SJSA1 (cell line): ENCODE measurements around the gene ATG5. TPM values are rescaled to one million over a fixed set of nuclear protein-coding genes. Genes with fewer than 3 reads are reported as not detected.

ENCODE experiments used
- DNase-seq, 2 experiments: peaks; one replicate each; pipeline ENCODE4 v3.0.0-alpha.2; 2015 to 2020; ENCODE audit warnings: low spot score in 2 of 2, low read depth in 1 of 2
- H3K27ac ChIP-seq: fragments of 250-450 bp; sonication (Bioruptor Pico); 2 replicates; pipeline ENCODE4 v1.5.1; 2020; ENCODE audit warnings: mild to moderate bottlenecking, moderate library complexity
- H3K27me3 ChIP-seq: fragments of 250-450 bp; sonication (Bioruptor Pico); replicated peaks from 2 replicates; pipeline ENCODE4 v1.5.1; 2020; ENCODE audit warnings: mild to moderate bottlenecking, moderate library complexity
- H3K36me3 ChIP-seq: fragments of 250-450 bp; sonication (Bioruptor Pico); 2 replicates; pipeline ENCODE4 v1.5.1; 2020; ENCODE audit warnings: mild to moderate bottlenecking
- H3K4me1 ChIP-seq: fragments of 250-450 bp; sonication (Bioruptor Pico); replicated peaks from 2 replicates; pipeline ENCODE4 v1.6.1; 2021; ENCODE audit warnings: mild to moderate bottlenecking
- H3K4me3 ChIP-seq: fragments of 250-450 bp; sonication (Bioruptor Pico); 2 replicates; pipeline ENCODE4 v1.5.1; 2020; ENCODE audit warnings: mild to moderate bottlenecking
- H3K9me3 ChIP-seq: fragments of 250-450 bp; sonication (Bioruptor Pico); replicated peaks from 2 replicates; pipeline ENCODE4 v1.5.1; 2020; ENCODE audit warnings: mild to moderate bottlenecking
- total RNA-seq: library from RNA; depleted of rRNA; stranded (reverse); fragments of >200 nt; shearing (Covaris generic); gene quantifications from 2 replicates; pipeline ENCODE4 v1.2.3, GENCODE V29; 2014

The ATG5 gene
- total RNA-seq, 1 experiment from 2014 or later: 68.7 TPM

DNA sequence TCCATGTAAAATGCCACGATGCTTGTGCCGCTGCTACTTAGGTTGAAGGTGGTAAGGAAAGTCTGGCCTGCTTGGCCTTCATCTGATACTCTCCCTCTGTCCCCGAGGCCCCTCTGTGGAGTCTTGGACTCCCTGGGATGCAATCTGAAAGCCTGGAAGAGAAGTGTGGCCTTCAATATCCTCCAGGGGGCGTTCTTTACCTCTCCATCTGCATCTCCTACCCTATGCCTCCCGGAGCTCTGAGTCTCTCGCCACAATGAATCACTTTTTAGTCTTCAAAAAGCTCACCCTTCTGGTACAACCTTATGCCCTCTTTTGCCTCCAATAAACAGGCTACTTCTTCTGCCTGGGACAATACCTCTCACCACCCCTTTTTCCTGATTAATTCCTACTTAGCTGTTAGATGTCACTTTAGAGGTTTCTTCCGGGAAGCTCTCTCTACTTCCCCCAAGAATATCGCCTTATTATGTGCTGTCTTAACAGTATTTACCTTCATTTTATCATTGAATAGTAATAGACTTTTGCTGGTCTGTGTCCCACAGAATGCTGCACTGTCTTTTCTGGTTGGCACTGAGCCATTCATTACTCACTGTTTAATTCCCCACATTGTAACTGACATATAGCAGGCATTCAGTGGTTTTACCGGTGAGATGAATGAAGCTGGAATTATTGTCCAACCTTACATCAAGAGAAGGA lies 13.9 kb upstream of the ATG5 start:
- Histone ChIP-seq H3K27me3 (no peaks in the 10 kb centered on the region), H3K36me3 (no peaks in the 10 kb centered on the region), H3K4me3 (no peak overlapping the region), H3K9me3 (no peaks in the 10 kb centered on the region), H3K27ac (peak overlapping the region; percentile 18; the same call in 1 of the 2 replicates), H3K4me1 (peaks cover 13% of the 10 kb centered on the region)
- peak; percentile 69 to 71 for DNase-seq

DNA sequence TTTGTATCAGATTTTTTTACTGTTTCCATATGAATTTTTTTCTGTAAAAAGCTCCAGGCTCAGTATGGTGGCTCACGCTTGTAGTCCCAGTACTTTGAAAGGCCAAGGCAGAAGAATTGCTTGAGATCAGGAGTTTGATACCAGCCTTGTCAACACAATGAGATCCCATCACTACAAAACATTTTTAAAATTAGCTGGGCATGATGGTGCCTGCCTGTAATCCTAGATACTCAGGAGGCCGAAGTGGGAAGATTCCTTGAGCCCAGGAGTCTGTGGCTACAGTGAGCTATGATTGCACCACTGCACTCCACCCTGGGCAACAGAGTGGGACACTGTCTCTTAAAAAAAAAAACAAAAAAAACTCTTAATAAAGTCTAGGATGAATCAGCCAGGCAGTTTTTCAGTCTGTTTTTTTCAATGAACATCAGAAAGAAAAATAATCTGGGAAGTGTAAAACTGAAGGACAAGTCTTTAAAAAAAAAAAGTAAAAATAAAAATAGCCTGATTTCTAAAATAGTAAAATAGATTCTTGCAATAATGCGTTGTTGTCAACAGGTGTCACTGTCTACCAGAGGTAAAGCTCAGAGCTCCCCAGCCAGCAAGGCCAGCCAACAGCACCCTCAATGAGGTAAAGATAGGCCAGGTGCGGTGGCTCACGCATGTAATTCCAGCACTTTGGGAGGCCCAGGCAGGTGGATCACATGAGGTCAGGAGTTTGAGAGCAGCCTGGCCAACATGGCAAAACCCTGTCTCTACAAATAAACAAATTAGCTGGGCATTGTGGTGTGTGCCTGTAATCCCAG lies 9.3 kb upstream of the ATG5 start:
- H3K36me3 ChIP-seq: no peaks in the 10 kb centered on the region
- H3K9me3 ChIP-seq: 0 out of 2 replicates have a peak, but pooled peaks cover 4% of the 10 kb centered on the region
- H3K4me3 ChIP-seq: no peak overlapping the region
- DNase-seq: peak in 1 of 2 experiments; percentile 46
- H3K27ac ChIP-seq: no peak overlapping the region
- H3K27me3 ChIP-seq: no peaks in the 10 kb centered on the region; the same call in 1 of the 2 replicates
- H3K4me1 ChIP-seq: peaks cover 5% of the 10 kb centered on the region

DNA sequence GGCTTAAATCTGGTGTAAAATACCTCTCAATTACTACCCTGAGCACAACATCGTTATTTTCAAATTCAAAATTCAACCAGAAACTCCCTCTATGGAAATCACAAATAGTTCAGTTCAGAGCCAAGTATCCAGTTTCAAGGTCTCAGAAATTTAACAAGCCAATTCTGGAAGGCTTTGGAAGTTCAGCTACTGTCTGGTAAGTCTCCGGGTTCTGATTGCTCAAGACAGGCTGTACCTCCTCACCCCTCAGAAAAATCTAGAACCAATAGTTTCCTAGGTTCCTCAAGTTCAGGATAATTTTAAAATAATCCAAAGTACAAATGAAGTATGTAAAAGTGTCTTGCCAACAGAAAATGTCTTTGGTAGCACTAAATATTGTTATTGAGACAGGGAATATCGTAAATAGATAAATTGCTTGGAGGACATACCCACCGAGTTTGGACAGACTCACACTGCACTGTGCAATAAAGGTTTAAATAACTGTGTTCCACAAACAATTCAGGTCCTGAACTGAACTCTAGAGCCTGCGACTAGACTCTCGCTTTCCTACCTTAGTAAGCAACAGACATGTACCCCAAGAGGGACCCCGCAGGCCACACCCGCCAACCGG lies 729 bp downstream of the ATG5 start:
- no peak for DNase-seq
- Histone ChIP-seq H3K9me3 (no peaks in the 10 kb centered on the region), H3K36me3 (0 out of 2 replicates have a peak, but pooled peaks cover 10% of the 10 kb centered on the region), H3K4me1 (peaks cover 12% of the 10 kb centered on the region), H3K27me3 (no peaks in the 10 kb centered on the region), H3K4me3 (peak overlapping the region; percentile 74), H3K27ac (peak overlapping the region; percentile 65)

DNA sequence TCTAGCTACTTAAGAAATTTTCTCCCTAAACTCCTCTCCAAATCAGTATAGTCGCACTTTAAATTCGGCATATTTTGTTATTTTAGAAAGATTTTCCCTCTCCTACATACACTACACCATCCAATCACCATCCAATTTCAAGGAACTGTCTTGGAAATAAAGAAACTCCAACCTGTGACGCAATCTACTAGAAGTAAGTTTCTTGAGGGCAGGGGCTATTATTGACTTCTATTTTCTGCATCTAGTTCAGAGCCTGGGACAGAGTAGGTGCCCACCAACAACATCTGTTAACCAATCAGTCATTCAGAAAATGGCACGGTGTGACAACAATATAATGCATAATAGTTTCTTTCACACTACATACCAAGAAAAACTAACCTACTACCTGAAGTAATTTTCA lies 3.6 kb downstream of the ATG5 start:
- Histone ChIP-seq H3K4me1 (peaks cover 20% of the 10 kb centered on the region), H3K9me3 (no peaks in the 10 kb centered on the region), H3K36me3 (0 out of 2 replicates have a peak, but pooled peaks cover 10% of the 10 kb centered on the region), H3K27me3 (no peaks in the 10 kb centered on the region), H3K27ac (no peak overlapping the region), H3K4me3 (no peak overlapping the region)
- no peak for DNase-seq

DNA sequence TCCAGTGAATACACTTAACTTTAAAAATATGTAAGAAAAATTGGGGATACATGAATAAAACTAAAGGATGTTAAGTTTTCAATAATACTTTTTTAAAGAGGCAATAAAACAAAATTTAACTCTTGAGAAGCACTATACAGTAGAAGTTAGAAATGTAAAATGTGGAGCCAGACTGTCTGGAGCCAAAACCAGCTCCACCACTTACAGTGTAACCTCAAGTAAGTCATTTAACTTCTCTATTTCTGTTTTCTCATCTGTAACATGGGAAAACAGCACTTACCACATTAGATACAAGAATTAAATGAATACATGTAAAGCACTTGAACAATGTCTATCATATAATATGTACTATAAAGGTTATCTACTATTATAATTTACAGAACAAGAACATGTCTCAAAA lies 6.7 kb downstream of the ATG5 start:
- no peaks in the 10 kb centered on the region for H3K9me3 ChIP-seq
- no peaks in the 10 kb centered on the region for H3K27me3 ChIP-seq
- peaks cover 8% of the 10 kb centered on the region for H3K4me1 ChIP-seq
- peaks cover 22% of the 10 kb centered on the region for H3K36me3 ChIP-seq
- DNase-seq: no peak
- no peak overlapping the region for H3K4me3 ChIP-seq
- H3K27ac ChIP-seq: no peak overlapping the region

DNA sequence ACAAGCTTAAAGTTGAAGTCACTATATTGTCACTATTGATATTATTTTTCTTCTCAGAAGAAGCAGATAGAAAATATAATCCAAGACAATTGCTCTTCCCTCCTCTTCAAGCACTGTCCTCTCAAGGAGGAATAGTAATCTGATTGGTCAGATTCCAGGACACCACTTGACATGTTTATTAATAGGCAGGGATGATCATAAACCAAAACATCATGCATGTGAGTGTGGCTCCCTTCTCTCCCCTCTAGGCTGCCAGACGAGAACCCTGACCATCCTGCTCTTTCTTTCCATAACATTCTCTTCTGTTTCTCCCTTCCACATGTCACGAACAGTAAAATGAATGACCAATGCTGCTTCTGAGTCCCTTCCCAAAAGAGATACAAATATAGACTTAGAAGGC lies 7.5 kb downstream of the ATG5 start:
- H3K36me3 ChIP-seq: peaks cover 30% of the 10 kb centered on the region
- H3K27me3 ChIP-seq: no peaks in the 10 kb centered on the region
- no peak overlapping the region for H3K27ac ChIP-seq
- no peaks in the 10 kb centered on the region for H3K9me3 ChIP-seq
- no peak for DNase-seq
- peaks cover 9% of the 10 kb centered on the region; the same call in 1 of the 2 replicates for H3K4me1 ChIP-seq
- no peak overlapping the region for H3K4me3 ChIP-seq

DNA sequence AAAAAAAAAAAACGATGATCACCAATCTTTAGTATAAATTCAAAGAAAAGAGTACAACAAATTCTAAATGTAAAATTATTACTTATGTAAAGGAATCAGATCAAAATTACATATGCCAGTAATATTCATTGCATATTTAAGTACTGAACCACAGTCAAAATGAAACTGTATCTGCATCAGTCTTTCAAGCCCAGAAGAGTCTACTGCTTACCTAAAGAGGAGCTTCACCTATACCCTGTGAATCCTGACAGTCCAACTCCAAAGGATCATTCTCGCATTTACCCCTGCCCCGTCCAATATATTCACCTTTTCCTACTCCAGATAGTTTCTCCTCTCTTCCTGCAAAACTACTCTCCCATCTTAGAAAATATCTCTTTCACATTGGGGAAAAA lies 9.2 kb downstream of the ATG5 start:
- Histone ChIP-seq H3K27ac (no peak overlapping the region), H3K9me3 (no peaks in the 10 kb centered on the region), H3K4me1 (peaks cover 14% of the 10 kb centered on the region), H3K27me3 (no peaks in the 10 kb centered on the region), H3K36me3 (peaks cover 30% of the 10 kb centered on the region), H3K4me3 (no peak overlapping the region)
- no peak for DNase-seq

DNA sequence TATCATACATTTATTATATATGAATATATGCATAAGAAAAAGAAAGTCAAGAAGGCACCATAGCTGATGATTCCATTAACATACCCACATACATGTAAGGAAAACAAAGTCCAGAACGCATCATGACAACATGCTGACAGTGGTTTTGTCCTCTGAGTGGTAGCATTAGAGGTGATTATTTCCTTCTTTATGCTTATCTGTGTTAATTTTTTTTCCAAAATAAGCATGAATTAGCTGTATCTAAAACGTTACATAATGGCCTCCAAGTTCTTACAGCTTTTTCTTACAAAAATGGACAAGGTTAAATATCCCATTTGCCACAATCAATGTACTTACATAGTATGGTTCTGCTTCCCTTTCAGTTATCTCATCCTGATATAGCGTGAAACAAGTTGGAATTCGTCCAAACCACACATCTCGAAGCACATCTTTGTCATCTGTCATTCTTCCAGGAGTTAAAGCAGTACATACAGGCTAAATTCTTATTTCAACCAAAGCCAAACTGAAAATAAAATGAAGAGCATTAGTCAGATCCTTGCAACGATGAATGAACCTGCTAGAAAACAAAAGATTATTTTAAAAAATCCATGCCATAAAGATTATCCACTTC lies 9.7 kb downstream of the ATG5 start:
- H3K4me3 ChIP-seq: no peak overlapping the region
- H3K27ac ChIP-seq: no peak overlapping the region
- H3K9me3 ChIP-seq: no peaks in the 10 kb centered on the region
- peaks cover 19% of the 10 kb centered on the region for H3K4me1 ChIP-seq
- H3K27me3 ChIP-seq: no peaks in the 10 kb centered on the region
- DNase-seq: no peak
- H3K36me3 ChIP-seq: peaks cover 34% of the 10 kb centered on the region

DNA sequence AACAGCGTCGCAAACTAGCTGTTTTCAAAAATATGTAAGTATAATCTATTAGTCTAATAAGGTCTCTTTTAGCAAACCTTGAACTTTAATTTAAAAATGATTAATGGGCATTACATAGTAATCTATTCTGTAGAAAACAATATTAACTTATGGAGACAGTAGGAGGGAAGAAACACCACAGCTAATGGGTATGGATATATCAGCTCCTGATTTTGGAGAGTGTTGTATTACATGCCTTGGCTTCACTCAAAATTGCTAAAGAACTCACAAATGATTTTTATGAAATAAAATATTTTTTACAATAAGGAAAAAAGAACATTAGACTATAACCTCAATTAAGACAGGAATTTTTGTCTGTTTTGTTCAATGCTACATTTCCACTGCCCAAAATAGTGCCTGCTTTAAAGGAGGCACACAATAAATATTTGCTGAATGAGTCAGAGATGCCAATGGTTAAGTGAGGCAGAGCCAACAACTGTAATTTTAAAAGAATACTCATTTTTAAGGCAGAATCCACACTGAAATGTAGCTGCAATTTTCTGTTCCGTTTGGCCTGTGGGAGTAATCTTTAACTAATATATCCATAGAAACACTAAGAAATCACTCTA lies 15.7 kb downstream of the ATG5 start:
- Histone ChIP-seq H3K27ac (peak overlapping the region; percentile 70), H3K27me3 (no peaks in the 10 kb centered on the region), H3K4me3 (no peak overlapping the region), H3K4me1 (peaks cover 34% of the 10 kb centered on the region), H3K9me3 (no peaks in the 10 kb centered on the region), H3K36me3 (peaks cover 50% of the 10 kb centered on the region)
- DNase-seq: peak in 1 of 2 experiments; percentile 71

DNA sequence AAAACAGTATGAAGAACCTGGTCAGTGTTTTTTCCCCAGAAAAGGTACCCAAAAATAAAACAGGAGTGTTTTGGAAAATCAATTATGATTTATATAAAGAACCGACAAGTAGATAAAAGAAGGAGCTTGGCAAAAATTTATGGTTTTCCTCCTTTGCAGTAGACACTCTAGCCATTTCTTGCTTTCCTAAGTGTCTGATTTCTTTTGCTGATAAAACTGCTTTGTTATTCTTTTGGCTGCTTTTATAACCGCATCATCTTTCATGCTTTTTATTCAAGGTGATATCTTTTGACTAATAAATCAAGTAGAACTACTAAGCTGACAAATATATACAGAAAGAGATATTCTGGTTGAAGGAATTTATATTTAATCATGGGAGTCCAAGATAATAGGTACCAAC lies 16.6 kb downstream of the ATG5 start:
- peaks cover 45% of the 10 kb centered on the region for H3K36me3 ChIP-seq
- peak overlapping the region; percentile 70 for H3K27ac ChIP-seq
- H3K4me1 ChIP-seq: peaks cover 34% of the 10 kb centered on the region
- no peaks in the 10 kb centered on the region for H3K27me3 ChIP-seq
- no peak for DNase-seq
- no peaks in the 10 kb centered on the region for H3K9me3 ChIP-seq
- H3K4me3 ChIP-seq: no peak overlapping the region

DNA sequence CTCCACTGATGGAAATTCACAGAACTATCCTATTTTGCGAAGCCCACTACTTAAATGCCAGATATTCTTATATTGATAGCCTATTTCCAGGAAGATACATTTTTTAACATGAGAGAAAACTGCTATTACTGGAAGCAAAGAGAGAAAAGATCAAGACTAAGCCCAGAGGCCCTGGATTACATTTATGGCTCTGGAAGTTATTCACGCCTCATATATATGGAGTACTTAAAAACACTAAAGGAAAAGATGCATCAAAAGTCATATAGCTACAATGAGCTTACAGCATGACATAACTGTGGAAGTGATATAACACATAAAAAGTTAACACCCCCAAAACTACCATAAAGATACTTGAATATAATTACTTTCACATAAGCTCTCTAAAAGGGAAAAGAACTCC lies 19.8 kb downstream of the ATG5 start:
- Histone ChIP-seq H3K27ac (no peak overlapping the region), H3K4me3 (no peak overlapping the region), H3K4me1 (peaks cover 22% of the 10 kb centered on the region), H3K27me3 (no peaks in the 10 kb centered on the region), H3K36me3 (peaks cover 24% of the 10 kb centered on the region), H3K9me3 (no peaks in the 10 kb centered on the region)
- DNase-seq: no peak

DNA sequence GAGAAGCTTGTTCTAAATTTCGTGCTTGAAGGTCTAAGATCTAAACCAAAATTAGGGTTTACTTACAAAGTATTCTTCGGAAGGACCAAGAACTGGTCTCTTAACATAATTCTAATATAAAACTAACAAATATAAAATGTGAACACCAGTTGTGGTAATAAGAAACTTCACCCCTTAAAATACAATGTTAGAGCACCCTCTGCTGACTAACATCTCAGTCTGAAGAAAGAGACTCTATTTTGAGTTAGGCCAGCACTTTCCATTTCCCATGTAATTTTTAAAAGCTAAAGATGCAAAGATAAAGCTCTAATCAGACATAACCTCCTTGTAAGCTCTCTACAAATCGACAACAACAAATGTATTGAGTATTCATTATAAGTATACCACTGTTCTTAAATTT lies 24.6 kb downstream of the ATG5 start:
- peaks cover 7% of the 10 kb centered on the region for H3K36me3 ChIP-seq
- DNase-seq: peak in 1 of 2 experiments; percentile 34

DNA sequence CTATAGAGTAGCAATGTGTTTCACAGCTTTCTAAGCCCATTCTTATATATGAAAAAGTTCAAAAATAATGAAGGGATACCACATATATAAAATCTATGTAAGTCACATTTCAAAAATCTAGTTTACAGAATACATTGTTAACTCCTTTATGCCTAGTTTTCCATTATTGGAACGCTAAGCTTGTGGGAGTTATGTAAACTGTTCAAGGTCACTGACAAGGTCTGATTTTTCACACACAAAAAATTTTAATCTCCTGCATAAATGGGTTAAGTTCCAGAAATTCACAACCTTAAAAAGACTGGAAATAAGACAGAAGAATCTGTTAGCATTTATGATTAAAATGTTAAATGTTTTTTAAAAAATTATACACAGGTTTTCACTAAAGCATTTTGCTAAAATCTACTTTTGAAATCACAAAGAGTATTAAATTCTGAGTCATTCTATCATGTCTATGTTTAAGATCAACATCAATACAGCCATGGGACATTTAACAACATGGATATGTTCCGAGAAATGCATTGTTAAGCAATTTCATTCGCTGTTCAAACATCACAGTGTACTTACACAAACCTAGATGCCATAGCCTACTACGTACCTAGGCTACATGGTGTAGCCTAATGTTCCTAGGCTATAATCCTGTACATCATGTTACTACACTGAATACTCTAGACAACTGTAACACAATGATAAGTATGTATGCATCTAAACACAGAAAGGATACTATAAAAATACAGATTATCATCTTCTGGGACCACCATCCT lies 25.4 kb downstream of the ATG5 start:
- no peaks in the 10 kb centered on the region for H3K36me3 ChIP-seq
- H3K27ac ChIP-seq: no peak overlapping the region
- H3K9me3 ChIP-seq: no peaks in the 10 kb centered on the region
- H3K4me3 ChIP-seq: no peak overlapping the region
- DNase-seq: no peak
- no peaks in the 10 kb centered on the region for H3K27me3 ChIP-seq
- H3K4me1 ChIP-seq: no peaks in the 10 kb centered on the region

More for the DNA sequence above, 24.6 kb downstream of the ATG5 start:
- Histone ChIP-seq H3K4me3 (no peak overlapping the region), H3K27ac (no peak overlapping the region), H3K27me3 (no peaks in the 10 kb centered on the region), H3K9me3 (no peaks in the 10 kb centered on the region), H3K4me1 (no peaks in the 10 kb centered on the region)
